GM12878 (cell line): ENCODE data around the gene ME1. TPM values are rescaled to one million over a fixed set of nuclear protein-coding genes. Genes with fewer than 3 reads are reported as not detected.

Experiments used
- ATAC-seq: fragments of 200-7000 bp; cut with Tn5 transposase; 3 replicates; pipeline ENCODE4 v1.9.1; 2020; ENCODE audit warnings: mild to moderate bottlenecking, moderate library complexity
- BruUV-seq: library from RNA; stranded (reverse); fragments of 400-500 nt; replicated peaks from 2 replicates; lab custom pipeline; 2021; lab: Mats Ljungman, UMichigan
- CTCF ChIA-PET: fragments of 300-600 bp; sonication (Branson Sonifier 250); formaldehyde crosslinking; extraction: SDS; loops from one replicate; lab custom pipeline; 2021; ENCODE audit warnings: inconsistent platforms; lab: Yijun Ruan, JAX
- POLR2A ChIA-PET: fragments of 350-600 bp; formaldehyde crosslinking; extraction: SDS; loops from one replicate; lab custom pipeline; 2021; ENCODE audit warnings: inconsistent platforms; lab: Charles Lee
- RAD21 ChIA-PET: fragments of 300-600 bp; sonication (Branson Sonifier 250); formaldehyde crosslinking; loops from one replicate; lab custom pipeline; 2023; ENCODE audit warnings: antibody characterized with exemption; ENCODE audit not compliant: unreplicated experiment; lab: Charles Lee
- SMC1A ChIA-PET: fragments of 300-600 bp; sonication (Branson Sonifier 250); formaldehyde crosslinking; loops from one replicate; lab custom pipeline; 2023; ENCODE audit not compliant: unreplicated experiment, uncharacterized antibody; lab: Charles Lee
- DNase-seq: peaks from one replicate; pipeline ENCODE4 v3.0.0-alpha.2; 2011; ENCODE audit warnings: low read depth, low spot score
- FAIRE-seq: peaks from 3 replicates; lab custom pipeline; 2011; peaks lifted over from hg19 to GRCh38; lab: Jason Lieb, UNC
- H2AFZ ChIP-seq: 2 replicates; pipeline ENCODE4 v1.6.0; 2011; ENCODE audit warnings: low read depth, low read length, control low read depth; ENCODE audit not compliant: control insufficient read depth
- H3K27ac ChIP-seq: 2 replicates; pipeline ENCODE4 v1.5.1; 2011; ENCODE audit warnings: control low read depth; ENCODE audit not compliant: control insufficient read depth, insufficient read depth
- H3K27me3 ChIP-seq, 2 experiments: replicated peaks in 1 of 2; 2 replicates each; pipeline versions ENCODE4 v1.6.0 to v1.6.1; 2011; ENCODE audit warnings: low read length in 1 of 2; ENCODE audit not compliant: control insufficient read depth in 2 of 2, insufficient read depth in 2 of 2
- H3K36me3 ChIP-seq, 2 experiments: 2 replicates each; pipeline ENCODE4 v1.5.1; 2011; ENCODE audit warnings: low read length in 1 of 2; ENCODE audit not compliant: control insufficient read depth in 2 of 2, insufficient read depth in 2 of 2
- H3K4me1 ChIP-seq: 2 replicates; pipeline ENCODE4 v1.6.1; 2011; ENCODE audit warnings: mild to moderate bottlenecking, low read length, moderate library complexity, mixed read lengths; ENCODE audit not compliant: control insufficient read depth, insufficient read depth
- H3K4me2 ChIP-seq: 2 replicates; pipeline ENCODE4 v1.6.0; 2011; ENCODE audit warnings: control low read depth; ENCODE audit not compliant: control insufficient read depth, insufficient read depth
- H3K4me3 ChIP-seq: fragments of 200-600 bp; sonication (generic); 2 replicates; pipeline ENCODE4 v1.5.1; 2016
- H3K79me2 ChIP-seq: 2 replicates; pipeline ENCODE4 v1.6.0; 2011; ENCODE audit warnings: low read length; ENCODE audit not compliant: control insufficient read depth, insufficient read depth
- H3K9ac ChIP-seq: 2 replicates; pipeline ENCODE4 v1.8.0; 2011; ENCODE audit warnings: low read length, control low read depth, mixed read lengths; ENCODE audit not compliant: control insufficient read depth, insufficient read depth
- H3K9me3 ChIP-seq: replicated peaks from 3 replicates; pipeline ENCODE4 v1.5.1; 2011; ENCODE audit warnings: mild to moderate bottlenecking, low read length; ENCODE audit not compliant: control insufficient read depth, insufficient read depth
- H4K20me1 ChIP-seq: 2 replicates; pipeline ENCODE4 v1.6.0; 2011; ENCODE audit not compliant: control insufficient read depth, insufficient read depth
- ASH2L ChIP-seq: fragments of 300-600, 200-600 bp; sonication (generic); IDR thresholded peaks from 2 replicates; pipeline ENCODE4 v1.6.1; 2017; ENCODE audit warnings: low read depth, mild to moderate bottlenecking, borderline replicate concordance
- CEBPZ ChIP-seq: fragments of 150-350 bp; IDR thresholded peaks from 2 replicates; pipeline ENCODE4 v1.6.1; 2016; ENCODE audit warnings: low read depth, low read length
- CREB1 ChIP-seq: IDR thresholded peaks from 2 replicates; pipeline ENCODE4 v1.6.1; 2012; ENCODE audit warnings: low read depth, mild to moderate bottlenecking, inconsistent platforms
- CUX1 ChIP-seq: IDR thresholded peaks from 2 replicates; pipeline ENCODE4 v1.6.1; 2012; ENCODE audit warnings: improper control_type of control experiment, low read depth, low read length; ENCODE audit not compliant: insufficient replicate concordance
- E2F4 ChIP-seq: IDR thresholded peaks from 2 replicates; pipeline ENCODE4 v1.6.1; 2012; ENCODE audit warnings: low read depth, low read length, improper control_type of control experiment
- ETV6 ChIP-seq, 2 experiments: fragments of 450-650 bp in 1 of 2; IDR thresholded peaks in 1 of 2; conservative IDR thresholded peaks in 1 of 2; 2 replicates each; pipeline ENCODE4 v1.6.1; 2014; ENCODE audit warnings: antibody characterized with exemption in 1 of 2, borderline replicate concordance in 1 of 2, low read depth in 1 of 2, mild to moderate bottlenecking in 1 of 2, moderate library complexity in 1 of 2
- JUNB ChIP-seq: IDR thresholded peaks from 2 replicates; pipeline ENCODE4 v1.6.1; 2016; ENCODE audit warnings: antibody characterized with exemption, mild to moderate bottlenecking
- MEF2B ChIP-seq: fragments of 450-650 bp; IDR thresholded peaks from 2 replicates; pipeline ENCODE4 v1.6.1; 2018; ENCODE audit warnings: mild to moderate bottlenecking, moderate library complexity; ENCODE audit not compliant: partially characterized antibody, poor library complexity, severe bottlenecking
- MTA2 ChIP-seq: fragments of 450-650 bp; IDR thresholded peaks from 2 replicates; pipeline ENCODE4 v1.6.1; 2016; ENCODE audit warnings: low read depth, mild to moderate bottlenecking, moderate library complexity
- PAX5 ChIP-seq: IDR thresholded peaks from 2 replicates; pipeline ENCODE4 v1.6.1; 2011; ENCODE audit warnings: low read depth, low read length, borderline replicate concordance
- SMAD1 ChIP-seq: fragments of 450-650 bp; IDR thresholded peaks from 2 replicates; pipeline ENCODE4 v1.6.1; 2018; ENCODE audit warnings: mild to moderate bottlenecking, low read depth; ENCODE audit not compliant: partially characterized antibody
- SMARCA5 ChIP-seq: fragments of 450-650 bp; IDR thresholded peaks from 2 replicates; pipeline ENCODE4 v1.6.1; 2017; ENCODE audit warnings: mild to moderate bottlenecking
- TAF1 ChIP-seq: IDR thresholded peaks from 2 replicates; pipeline ENCODE4 v1.6.1; 2011; ENCODE audit warnings: mild to moderate bottlenecking, low read depth, low read length, borderline replicate concordance
- ZNF207 ChIP-seq: fragments of 450-650 bp; IDR thresholded peaks from 2 replicates; pipeline ENCODE4 v1.6.1; 2014; ENCODE audit warnings: antibody characterized with exemption, mild to moderate bottlenecking, borderline replicate concordance
- WGBS: methylation state at CpG from one replicate; pipeline ENCODE4 v1.1.6; 2016; ENCODE audit warnings: low lambda C conversion rate; ENCODE audit not compliant: insufficient replicate concordance, insufficient coverage; ENCODE audit errors: missing lambda C conversion rate; 5-methylcytosine and 5-hydroxymethylcytosine counted together
- in situ Hi-C: fragments of 300-500 bp; cut with MboI; formaldehyde crosslinking; loops from 9 replicates; pipeline ENCODE4 v1.14.3; 2018; ENCODE audit warnings: mixed read lengths
- intact Hi-C: fragments of 100-400 bp; cut with micrococcal nuclease; formaldehyde crosslinking; loops from one replicate; pipeline ENCODE4 v1.14.2; 2022; ENCODE audit not compliant: unreplicated experiment
- polyA plus RNA-seq, 11 experiments: library from polyadenylated mRNA; depleted of rRNA in 4 of 11; unstranded in 6 of 11; stranded (reverse) in 5 of 11; fragments of >200 nt; fragmentation: Nextera tagmentation in 4 of 11; fragmentation: Illumina TruSeq in 1 of 11; extraction: Ambion mirVana in 4 of 11; extraction: Trizol in 1 of 11; gene quantifications; 1 replicate in 1 of 11; 2 replicates in 10 of 11; pipeline versions ENCODE4 v1.2.1 to v1.2.3, GENCODE V29; 2011 to 2016; ENCODE audit warnings: inconsistent platforms in 2 of 11, missing spikeins in 2 of 11, low read depth in 1 of 11
- total RNA-seq, 4 experiments: library from RNA; depleted of rRNA in 3 of 4; stranded (reverse); fragments of >200 nt in 3 of 4; fragmentation: Illumina TruSeq in 1 of 4; extraction: Trizol in 1 of 4; gene quantifications; 2 replicates each; pipeline versions ENCODE4 v1.2.1 to v1.2.3, GENCODE V29; 2013 to 2021

The ME1 gene
- total and polyA plus RNA-seq, 10 of the 15 experiments (the other 5 are each of a cell fraction or from before 2014, with no cell fraction given): 3.6 to 11.8 (median 8.4) TPM

- TF ChIP-seq CEBPZ (no peak), MEF2B (no peak), JUNB (no peak)
Observed at GRCh38 chr6:83472767-83473166, 41.9 kb upstream of the ME1 start (continued).

- Histone ChIP-seq H4K20me1 (no peaks in the 10 kb centered on the region), H3K27me3 (no peaks in the 10 kb centered on the region), H3K9ac (no peak overlapping the region), H3K9me3 (no peaks in the 10 kb centered on the region), H3K4me1 (no peaks in the 10 kb centered on the region), H3K36me3 (no peaks in the 10 kb centered on the region), H3K4me2 (no peak overlapping the region), H3K4me3 (no peak overlapping the region), H3K79me2 (no peaks in the 10 kb centered on the region), H3K27ac (no peak overlapping the region), H2AFZ (no peak overlapping the region)
- no TSS peak for BruUV-seq
- SMC1A ChIA-PET: no interaction called here
- intact Hi-C loops: no loop called here
- RAD21 ChIA-PET: no interaction called here
- 68% methylated on average over 3 of the region's 3 CpGs for WGBS
- CTCF ChIA-PET: no interaction called here
- no peak for DNase-seq
- no peak for FAIRE-seq
- no peak for TF ChIP-seq ASH2L
- no peak for TF ChIP-seq CUX1
- TF ChIP-seq E2F4: no peak
- TF ChIP-seq MTA2: no peak
- TF ChIP-seq PAX5: no peak
- TF ChIP-seq CREB1: no peak
- TF ChIP-seq TAF1: no peak
- TF ChIP-seq ETV6 (conservative IDR thresholded peaks at IDR 0.05 in 1 of 2, IDR thresholded peaks at IDR 0.05 in 1 of 2; ENCODE audit: borderline replicate concordance in 1 of 2, low read depth in 1 of 2): no peak
- TF ChIP-seq ZNF207: no peak
- TF ChIP-seq SMAD1: no peak
- TF ChIP-seq SMARCA5: no peak
- POLR2A ChIA-PET: no interaction called here
- in situ Hi-C loops: no loop called here
- ATAC-seq: no peak
Observed at GRCh38 chr6:83470587-83470986, 39.7 kb upstream of the ME1 start.
